BLaER1 (cell line): ENCODE results near the gene ORMDL3.
"Not testable (repeated sequence)": the region's sequence is repeated elsewhere in the genome, so short reads cannot be mapped to it uniquely, and the experiment has no call there.

Experiments
- H3K27ac ChIP-seq: shearing (Covaris generic); formaldehyde crosslinking; 2 replicates; pipeline ENCODE4 v1.8.1; 2022
- H3K27me3 ChIP-seq: shearing (Covaris generic); formaldehyde crosslinking; 2 replicates; pipeline ENCODE4 v1.8.1; 2022
- H3K36me3 ChIP-seq: shearing (Covaris generic); formaldehyde crosslinking; 2 replicates; pipeline ENCODE4 v1.8.1; 2022
- H3K4me1 ChIP-seq: shearing (Covaris generic); formaldehyde crosslinking; 2 replicates; pipeline ENCODE4 v1.8.1; 2022
- H3K4me2 ChIP-seq: shearing (Covaris generic); formaldehyde crosslinking; 2 replicates; pipeline ENCODE4 v1.8.1; 2022
- H3K4me3 ChIP-seq: shearing (Covaris generic); formaldehyde crosslinking; 2 replicates; pipeline ENCODE4 v1.8.1; 2022
- H3K9ac ChIP-seq: shearing (Covaris generic); formaldehyde crosslinking; 2 replicates; pipeline ENCODE4 v1.8.1; 2022
- H3K9me3 ChIP-seq: shearing (Covaris generic); formaldehyde crosslinking; 2 replicates; pipeline ENCODE4 v1.8.1; 2022
- H4K20me1 ChIP-seq: shearing (Covaris generic); formaldehyde crosslinking; 2 replicates; pipeline ENCODE4 v1.8.1; 2022
- Cebpa-rat ChIP-seq: shearing (Covaris generic); IDR thresholded peaks from 2 replicates; pipeline ENCODE4 v1.8.1; 2022

Gene ORMDL3

DNA sequence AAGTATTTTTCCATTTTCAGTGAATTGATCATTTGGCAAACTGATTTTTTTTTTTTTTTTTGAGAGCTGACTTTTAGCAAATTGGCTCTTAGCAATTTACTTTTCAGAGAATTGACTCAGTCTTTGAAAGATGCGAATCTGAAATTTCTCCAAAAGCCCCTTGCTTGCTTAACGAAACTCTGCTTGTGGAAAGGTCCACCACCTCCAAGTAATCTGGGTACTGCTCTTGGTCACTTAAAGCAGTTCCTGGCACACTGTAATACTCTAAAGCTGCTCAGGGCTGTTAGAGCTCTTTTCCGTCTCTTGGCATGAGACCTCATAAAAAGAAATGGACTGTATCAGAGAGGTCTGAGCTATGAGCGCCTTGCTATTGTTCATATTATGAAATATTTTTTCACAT, 11.8 kb downstream of the ORMDL3 start:
- Histone ChIP-seq H3K4me1 (peaks cover 34% of the 10 kb centered on the region), H4K20me1 (no peaks in the 10 kb centered on the region), H3K4me2 (no peak overlapping the region), H3K9ac (no peak overlapping the region), H3K9me3 (no peaks in the 10 kb centered on the region), H3K27ac (no peak overlapping the region), H3K27me3 (no peaks in the 10 kb centered on the region), H3K36me3 (peaks cover 69% of the 10 kb centered on the region), H3K4me3 (no peak overlapping the region)
- no peak for TF ChIP-seq Cebpa-rat

DNA sequence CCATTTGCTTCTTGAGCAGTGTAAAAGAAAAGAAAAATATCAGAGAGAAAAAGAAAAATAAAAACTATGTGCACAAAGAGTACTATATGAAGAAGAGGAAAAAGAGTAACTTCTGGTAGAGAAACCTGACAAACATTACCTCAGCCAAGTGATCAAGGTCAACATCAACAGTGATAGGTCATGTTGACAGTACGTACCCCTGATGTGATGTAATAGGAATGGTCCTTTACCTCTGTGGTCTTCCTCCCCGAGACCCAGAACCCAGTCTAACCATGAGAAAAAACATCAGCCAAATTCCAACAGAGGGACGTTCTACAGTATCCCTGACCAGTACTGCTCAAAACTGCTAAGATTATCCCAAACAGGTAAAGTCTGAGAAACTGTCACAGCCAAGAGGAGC, 13.4 kb downstream of the ORMDL3 start:
- no peak for TF ChIP-seq Cebpa-rat
- Histone ChIP-seq H4K20me1 (no peaks in the 10 kb centered on the region), H3K4me1 (peaks cover 21% of the 10 kb centered on the region)

DNA sequence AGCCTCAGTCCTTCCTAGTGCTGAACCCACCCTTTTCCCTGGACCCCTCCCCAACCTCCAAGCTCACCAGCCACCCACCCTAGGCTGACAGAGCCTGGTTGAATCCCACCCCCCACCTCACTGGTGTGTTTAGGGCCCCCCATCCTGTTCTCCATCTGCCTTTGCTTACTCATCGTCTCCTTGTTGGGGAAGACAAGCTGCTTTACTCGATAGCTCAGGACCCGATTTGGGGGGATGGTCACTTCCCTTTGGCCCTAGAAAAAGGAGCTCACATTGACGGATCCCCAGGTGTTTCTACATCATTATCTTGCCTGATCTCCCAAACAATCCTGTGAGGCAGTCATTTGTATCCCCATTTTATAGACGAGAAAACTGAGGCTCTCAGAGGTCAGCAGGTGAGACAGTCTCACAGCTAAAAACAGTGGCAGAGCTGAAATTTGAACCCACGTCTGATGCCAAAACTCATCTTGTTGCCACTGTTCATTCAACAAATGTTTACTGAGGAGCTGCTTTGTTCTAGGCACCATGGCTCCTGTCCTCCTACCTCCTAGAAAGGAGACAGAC, 18.5 kb downstream of the ORMDL3 start:
- Histone ChIP-seq H3K4me2 (no peak overlapping the region), H3K9me3 (no peaks in the 10 kb centered on the region), H3K27me3 (no peaks in the 10 kb centered on the region), H3K4me1 (peaks cover 20% of the 10 kb centered on the region), H3K36me3 (peaks cover 82% of the 10 kb centered on the region), H3K27ac (no peak overlapping the region), H4K20me1 (no peaks in the 10 kb centered on the region), H3K9ac (no peak overlapping the region), H3K4me3 (no peak overlapping the region)
- TF ChIP-seq Cebpa-rat = no peak

More for the DNA sequence above, 13.4 kb downstream of the ORMDL3 start:
- H3K36me3 ChIP-seq = peaks cover 71% of the 10 kb centered on the region
- H3K27me3 ChIP-seq = no peaks in the 10 kb centered on the region
- no peak overlapping the region for H3K9ac ChIP-seq
- H3K9me3 ChIP-seq = no peaks in the 10 kb centered on the region
- H3K27ac ChIP-seq = no peak overlapping the region
- H3K4me2 ChIP-seq = no peak overlapping the region
- H3K4me3 ChIP-seq = no peak overlapping the region

DNA sequence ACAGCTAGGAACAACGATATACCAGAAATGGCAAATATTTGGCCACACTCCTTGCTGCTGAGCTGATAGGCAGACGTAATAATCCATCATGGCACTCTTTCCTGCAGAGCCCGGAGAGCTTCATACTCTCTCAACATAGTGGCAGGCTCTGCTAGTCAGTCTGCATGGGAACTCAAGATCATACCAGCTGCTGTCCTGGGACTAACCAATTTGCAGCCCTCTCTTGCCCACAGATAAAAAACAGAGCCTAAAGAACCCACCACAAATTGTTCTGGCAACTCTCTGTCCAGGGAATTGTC, 22.5 kb downstream of the ORMDL3 start:
- H3K4me1 ChIP-seq = peaks cover 35% of the 10 kb centered on the region
- 0 out of 2 replicates have a peak overlapping the region, but pooled peaks have one; percentile 66 for H3K4me2 ChIP-seq
- peaks cover 7% of the 10 kb centered on the region; the same call in 1 of the 2 replicates for H4K20me1 ChIP-seq
- no peak overlapping the region for H3K9ac ChIP-seq
- H3K36me3 ChIP-seq = peaks cover 55% of the 10 kb centered on the region
- no peak overlapping the region for H3K4me3 ChIP-seq
- H3K27ac ChIP-seq = no peak overlapping the region
- no peak for TF ChIP-seq Cebpa-rat
- no peaks in the 10 kb centered on the region for H3K9me3 ChIP-seq
- no peaks in the 10 kb centered on the region for H3K27me3 ChIP-seq

DNA sequence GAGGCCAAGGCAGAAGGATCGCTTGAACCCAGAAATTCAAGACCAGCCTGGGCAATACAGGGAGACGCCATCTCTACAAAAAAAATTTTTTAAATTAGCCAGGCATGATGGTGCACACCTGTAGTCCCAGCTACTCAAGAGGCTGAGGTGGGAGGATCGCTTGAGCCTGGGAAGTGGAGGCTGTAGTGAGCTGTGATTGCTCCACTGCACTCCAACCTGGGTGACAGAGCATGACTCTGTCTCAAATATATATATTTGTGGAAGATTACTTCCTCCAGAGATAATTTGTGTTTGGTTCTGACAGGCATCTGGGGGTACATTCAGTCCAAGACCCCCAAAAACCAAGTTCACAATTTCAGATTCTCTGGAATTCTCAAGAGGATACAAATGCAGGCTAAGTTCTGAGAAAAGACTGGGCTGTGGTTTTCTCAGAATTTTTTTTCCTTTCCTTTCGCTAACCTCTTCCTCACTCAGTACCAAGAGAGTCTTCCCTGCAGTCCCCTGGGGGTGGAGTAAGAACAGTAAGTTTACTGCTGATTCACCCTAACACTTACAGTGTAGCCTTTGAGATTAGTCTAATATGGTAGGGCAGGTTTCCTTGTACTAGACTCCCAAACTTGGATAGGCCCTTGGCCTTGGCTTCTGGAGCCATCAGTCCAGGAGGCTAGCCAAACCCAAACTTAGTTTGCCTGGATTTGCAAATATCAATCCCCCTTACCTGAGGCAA, 24.1 kb downstream of the ORMDL3 start:
- Histone ChIP-seq H3K4me3 (no peak overlapping the region), H3K4me1 (peaks cover 35% of the 10 kb centered on the region), H3K9me3 (no peaks in the 10 kb centered on the region), H3K27ac (no peak overlapping the region), H3K4me2 (peak overlapping the region; percentile 66), H3K27me3 (no peaks in the 10 kb centered on the region), H3K36me3 (peaks cover 39% of the 10 kb centered on the region; the same call in 1 of the 2 replicates), H4K20me1 (peaks cover 7% of the 10 kb centered on the region; the same call in 1 of the 2 replicates), H3K9ac (no peak overlapping the region)
- TF ChIP-seq Cebpa-rat = no peak

DNA sequence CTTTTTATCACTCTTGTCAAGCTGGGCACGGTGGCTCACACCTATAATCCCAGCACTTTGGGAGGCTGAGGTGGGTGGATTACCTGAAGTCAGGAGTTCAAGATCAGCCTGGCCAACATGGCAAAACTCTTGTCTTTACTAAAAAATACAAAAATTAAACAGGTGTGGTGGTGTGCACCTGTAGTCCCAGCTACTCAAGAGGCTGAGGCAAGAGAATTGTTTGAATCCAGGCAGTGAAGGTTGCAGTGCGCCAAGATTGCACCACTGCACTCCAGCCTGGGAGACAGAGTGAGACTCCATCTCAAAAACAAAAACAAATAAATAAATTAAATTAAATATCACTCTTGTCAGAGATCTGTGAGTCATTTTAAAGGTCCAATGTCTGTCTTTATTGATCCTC, 25.4 kb downstream of the ORMDL3 start:
- H3K9me3 ChIP-seq, H3K27ac ChIP-seq, H3K4me2 ChIP-seq, H3K4me3 ChIP-seq, H3K9ac ChIP-seq, H3K27me3 ChIP-seq, H4K20me1 ChIP-seq: not testable (repeated sequence)
- peaks cover 28% of the 10 kb centered on the region; the same call in 1 of the 2 replicates for H3K36me3 ChIP-seq
- peaks cover 35% of the 10 kb centered on the region for H3K4me1 ChIP-seq

DNA sequence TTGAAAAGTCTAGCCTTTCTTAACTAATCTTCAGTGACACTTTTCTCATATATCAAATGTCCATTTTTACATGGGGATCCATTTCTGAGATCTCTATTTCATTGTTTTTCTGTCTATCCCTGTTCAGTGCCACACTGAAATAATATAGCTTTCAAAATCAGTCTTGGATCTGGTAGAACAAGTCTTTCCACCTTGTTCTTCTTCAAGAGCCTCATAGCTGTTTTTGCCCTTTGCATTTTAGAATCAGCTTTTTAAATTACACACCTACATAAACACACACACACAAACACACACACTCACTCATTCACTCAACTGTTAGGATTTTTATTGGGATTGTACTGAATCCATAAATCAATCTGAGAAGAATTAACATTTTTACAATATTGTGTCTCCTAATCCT, 28.2 kb downstream of the ORMDL3 start:
- no peaks in the 10 kb centered on the region for H3K27me3 ChIP-seq
- no peaks in the 10 kb centered on the region for H3K9me3 ChIP-seq
- 0 out of 2 replicates have a peak, but pooled peaks cover 7% of the 10 kb centered on the region for H3K36me3 ChIP-seq
- no peak overlapping the region for H3K4me3 ChIP-seq
- peaks cover 28% of the 10 kb centered on the region for H3K4me1 ChIP-seq
- H4K20me1 ChIP-seq = peaks cover 7% of the 10 kb centered on the region; the same call in 1 of the 2 replicates
- no peak overlapping the region for H3K9ac ChIP-seq
- no peak for TF ChIP-seq Cebpa-rat
- no peak overlapping the region for H3K4me2 ChIP-seq
- no peak overlapping the region for H3K27ac ChIP-seq

DNA sequence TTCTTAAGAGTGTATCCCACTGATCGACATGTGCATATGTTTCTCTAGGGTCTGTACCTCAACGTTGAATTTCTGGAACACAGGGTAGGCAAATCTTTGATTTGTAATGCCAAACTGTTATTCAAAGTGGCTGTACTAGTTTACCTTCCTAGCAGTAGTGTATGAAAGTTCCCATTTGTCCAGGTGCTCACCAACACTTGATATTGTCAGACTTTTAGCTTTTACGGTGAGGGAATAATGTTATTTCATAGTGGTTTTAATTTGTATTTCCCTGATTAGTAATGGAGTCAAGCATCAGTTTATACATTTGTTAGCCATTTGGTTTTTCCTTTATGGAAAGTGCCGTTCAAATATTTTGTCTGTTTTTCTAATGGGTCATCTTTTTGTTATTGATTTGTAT, 29.3 kb downstream of the ORMDL3 start:
- Histone ChIP-seq H3K27me3 (no peaks in the 10 kb centered on the region), H3K9me3 (no peaks in the 10 kb centered on the region), H3K9ac (no peak overlapping the region), H4K20me1 (peaks cover 4% of the 10 kb centered on the region; the same call in 1 of the 2 replicates), H3K36me3 (0 out of 2 replicates have a peak, but pooled peaks cover 7% of the 10 kb centered on the region), H3K4me3 (no peak overlapping the region), H3K4me1 (peaks cover 17% of the 10 kb centered on the region), H3K27ac (no peak overlapping the region), H3K4me2 (no peak overlapping the region)
- no peak for TF ChIP-seq Cebpa-rat

DNA sequence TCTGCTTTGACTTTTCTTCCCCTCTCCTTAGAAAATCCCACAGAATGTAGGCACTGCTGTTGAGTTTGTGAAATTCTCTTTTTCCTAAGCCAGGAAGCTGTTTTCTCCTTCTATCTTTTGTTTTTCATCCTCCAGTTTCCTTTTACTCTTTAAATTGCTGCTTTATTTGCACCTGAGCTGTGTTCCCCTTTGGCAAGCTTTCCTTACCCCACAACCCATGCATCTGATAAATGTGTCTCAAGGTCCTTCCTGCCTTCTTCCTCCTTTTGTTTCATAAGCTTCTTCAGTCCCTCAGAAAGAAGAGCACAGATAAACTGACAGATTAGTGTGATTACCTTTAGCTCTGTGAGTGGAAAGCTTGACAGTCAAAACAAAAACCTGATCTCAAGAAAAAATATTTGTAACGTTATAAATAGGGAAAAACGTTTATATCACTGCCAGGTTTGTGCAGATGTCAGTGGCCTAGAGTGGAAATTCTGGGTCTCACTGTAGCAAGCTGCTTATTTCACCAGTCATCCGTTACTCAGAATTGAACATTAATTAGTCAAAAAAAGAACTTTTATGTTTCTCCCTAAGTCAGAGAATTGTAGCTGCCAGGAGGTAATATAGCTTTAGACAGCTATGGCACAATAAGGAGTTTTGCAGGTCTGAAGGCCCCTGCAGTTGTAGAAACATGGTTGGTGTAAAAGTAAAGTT, 32.6 kb downstream of the ORMDL3 start:
- Histone ChIP-seq H3K9me3 (no peaks in the 10 kb centered on the region), H4K20me1 (no peaks in the 10 kb centered on the region), H3K27ac (no peak overlapping the region), H3K4me3 (no peak overlapping the region), H3K4me1 (peaks cover 19% of the 10 kb centered on the region), H3K27me3 (no peaks in the 10 kb centered on the region), H3K36me3 (no peaks in the 10 kb centered on the region), H3K4me2 (no peak overlapping the region), H3K9ac (no peak overlapping the region)
- TF ChIP-seq Cebpa-rat = no peak

DNA sequence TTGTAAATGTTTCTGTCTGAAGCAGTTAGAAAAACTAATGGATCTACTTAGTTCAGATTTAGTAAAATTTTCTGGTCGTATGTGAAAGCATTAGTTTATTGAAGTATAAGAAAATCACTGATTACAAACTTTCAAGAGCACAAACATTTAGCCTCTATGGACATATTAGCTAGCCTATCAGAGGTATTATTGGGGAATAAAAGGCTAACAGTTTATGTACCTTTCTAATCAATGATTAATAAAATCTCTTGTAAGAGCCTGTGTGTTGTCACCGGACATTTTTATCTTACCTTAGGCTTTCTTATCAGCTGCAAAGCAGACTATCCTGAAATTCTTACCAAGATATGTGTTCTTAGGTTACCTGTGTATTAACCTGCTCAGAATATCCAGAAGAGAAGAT, 38.2 kb downstream of the ORMDL3 start:
- Histone ChIP-seq H4K20me1 (no peaks in the 10 kb centered on the region), H3K9me3 (no peaks in the 10 kb centered on the region), H3K4me2 (no peak overlapping the region), H3K27me3 (no peaks in the 10 kb centered on the region), H3K27ac (no peak overlapping the region), H3K4me3 (no peak overlapping the region), H3K4me1 (peaks cover 9% of the 10 kb centered on the region), H3K9ac (no peak overlapping the region), H3K36me3 (no peaks in the 10 kb centered on the region)
- no peak for TF ChIP-seq Cebpa-rat
